ENCODE data around the gene DEGS2.
"Not testable (repeated sequence)": the region's sequence is repeated elsewhere in the genome, so short reads cannot be mapped to it uniquely, and the experiment has no call there.

DNA sequence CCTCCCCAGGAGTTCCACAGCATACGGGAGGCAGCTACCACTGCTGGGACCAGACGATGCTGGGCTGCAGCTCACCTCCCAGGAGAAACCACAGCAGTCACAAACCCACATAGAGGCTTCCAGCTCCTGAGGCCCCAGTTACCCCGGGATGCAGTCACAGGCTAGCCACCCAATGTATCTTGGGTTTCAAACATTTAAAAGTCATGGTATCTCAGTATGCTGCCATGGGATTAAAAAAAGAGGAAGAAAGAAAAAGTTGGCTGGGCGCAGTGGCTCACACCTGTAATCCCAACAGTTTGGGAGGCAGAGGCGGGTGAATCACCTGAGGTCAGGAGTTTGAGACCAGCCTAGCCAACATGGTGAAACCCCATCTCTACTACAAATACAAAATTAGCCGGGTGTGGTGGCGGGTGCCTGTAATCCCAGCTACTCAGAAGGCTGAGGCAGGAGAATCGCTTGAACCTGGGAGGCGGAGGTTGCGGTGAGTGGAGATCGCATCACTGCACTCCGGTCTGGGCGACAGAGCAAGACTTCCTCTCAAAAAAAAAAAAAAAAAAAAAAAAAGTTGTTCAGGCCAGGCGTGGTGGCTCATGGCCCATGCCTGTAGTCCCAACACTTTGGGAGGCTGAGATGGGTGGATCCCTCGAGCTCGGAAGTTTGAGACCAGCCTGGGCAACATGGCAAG is 1.8 kb downstream of the DEGS2 start:
- not testable (repeated sequence) for TF ChIP-seq POLR2AphosphoS5, POLR2A (IDR thresholded peaks at IDR 0.05)
